Inferior parietal cortex (tissue), 1 donor: ENCODE measurements around the gene KCNT1.

Experiments used
- DNase-seq: peaks from one replicate; pipeline ENCODE4 v3.0.0-alpha.2; 2016; ENCODE audit errors: extremely low spot score

KCNT1 gene

DNA sequence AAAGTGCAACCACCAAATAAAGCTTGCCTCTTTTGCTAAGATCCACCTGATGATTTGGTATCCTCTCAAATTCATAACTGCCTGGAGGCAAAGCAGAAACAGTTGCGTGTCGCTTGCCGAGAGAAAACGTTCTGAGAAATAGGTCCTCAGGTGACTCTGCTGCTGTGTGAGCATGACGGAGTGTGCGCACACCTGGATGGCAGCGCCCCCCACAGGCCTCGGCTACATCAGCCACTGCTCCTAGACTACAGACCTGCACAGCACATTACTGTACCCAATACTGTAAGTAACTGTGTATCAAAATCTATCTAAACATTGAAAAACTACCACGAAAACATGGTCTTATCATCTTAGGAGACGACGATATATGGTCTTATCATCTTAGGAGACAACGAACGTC is 117.9 kb downstream of the KCNT1 start:
- no peak for DNase-seq

DNA sequence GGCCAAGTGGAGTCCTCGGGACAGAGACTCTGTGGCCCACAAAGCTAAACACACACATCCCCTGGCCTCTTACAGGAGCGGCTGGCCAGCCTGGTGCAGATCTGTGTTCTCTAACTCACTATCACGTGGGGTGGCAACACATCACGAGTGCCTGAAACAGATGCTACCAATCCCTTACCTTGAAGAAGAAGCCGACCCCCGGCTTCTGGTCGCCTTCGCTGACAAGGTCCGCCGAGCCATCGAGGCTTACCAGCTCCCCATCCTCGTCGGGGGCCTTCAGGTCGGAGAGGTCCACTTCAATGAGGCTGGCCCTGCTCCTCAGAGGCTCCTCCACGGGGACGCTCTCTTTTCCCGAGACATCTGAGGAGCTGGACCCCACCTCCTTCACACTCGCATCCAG is 118.7 kb downstream of the KCNT1 start:
- DNase-seq, result no peak

DNA sequence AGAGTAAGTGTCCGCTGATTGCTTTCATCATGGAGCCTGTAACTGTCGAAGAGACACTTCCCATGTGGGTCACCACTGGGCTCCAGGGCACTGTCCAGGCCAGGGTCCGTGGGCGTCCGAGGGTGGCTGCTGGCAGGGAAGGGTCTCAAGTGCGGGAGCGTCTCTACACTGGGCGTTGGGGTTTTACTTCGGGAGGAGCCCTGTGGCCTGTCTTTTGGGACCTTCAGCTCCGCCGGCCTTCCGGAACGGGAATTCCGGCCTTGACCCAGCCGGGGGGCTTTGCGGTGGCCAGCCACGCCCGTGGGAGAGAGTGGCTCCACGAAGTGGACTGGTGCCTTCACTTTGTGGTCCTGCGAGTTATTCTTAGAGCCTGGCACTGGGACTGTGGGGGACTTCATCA is 119.1 kb downstream of the KCNT1 start:
- DNase-seq, result no peak

DNA sequence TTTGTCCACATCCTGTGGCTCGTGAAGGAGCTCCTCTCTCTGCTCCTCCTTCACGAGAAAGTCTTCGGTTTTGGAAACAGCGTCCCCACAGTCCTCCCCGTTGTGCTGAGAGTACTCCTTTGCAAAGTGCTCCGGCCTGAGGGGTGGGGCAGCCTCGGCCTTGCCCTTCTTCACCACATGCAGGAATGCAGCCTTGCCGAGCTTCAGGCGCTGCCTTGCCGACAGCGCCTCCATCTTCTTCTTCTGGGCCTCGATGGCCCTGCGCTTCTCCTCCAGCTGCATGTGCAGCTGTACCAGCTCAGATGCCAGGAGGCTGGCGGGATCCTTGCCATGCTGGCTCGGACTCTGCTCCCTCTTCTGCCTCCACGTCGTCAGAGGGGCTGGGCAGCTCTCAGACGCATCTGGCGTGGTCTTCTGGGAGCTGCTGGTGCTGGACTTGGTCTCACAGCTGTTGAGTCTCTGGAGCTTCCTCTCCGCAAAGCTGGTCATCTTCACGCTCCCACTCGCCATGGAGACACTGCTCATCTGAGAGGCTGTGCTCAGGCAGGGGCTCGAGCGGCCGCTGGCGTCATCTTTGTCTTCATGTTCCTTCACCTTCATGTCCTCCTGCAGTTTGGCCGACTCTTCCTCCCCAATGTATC is 119.9 kb downstream of the KCNT1 start:
- DNase-seq, result no peak

DNA sequence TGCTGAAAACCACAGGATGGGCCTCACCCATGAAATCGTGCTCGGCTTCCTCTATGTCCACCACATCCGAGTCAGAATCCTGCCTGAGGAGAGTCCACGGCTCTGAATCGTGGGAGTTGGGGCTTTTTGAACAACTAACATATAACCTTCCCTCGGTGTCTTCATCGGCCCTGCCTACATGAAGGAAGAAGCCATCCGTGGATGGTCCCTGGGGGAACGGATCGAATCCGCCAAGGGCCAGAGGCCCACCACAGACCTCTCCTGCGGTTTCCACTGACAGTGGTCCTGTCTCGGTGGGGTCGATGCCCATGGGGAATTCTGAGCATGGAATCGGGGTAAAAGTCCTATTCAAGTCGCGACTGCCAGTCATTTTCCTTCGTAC is 120.4 kb downstream of the KCNT1 start:
- DNase-seq, result no peak

DNA sequence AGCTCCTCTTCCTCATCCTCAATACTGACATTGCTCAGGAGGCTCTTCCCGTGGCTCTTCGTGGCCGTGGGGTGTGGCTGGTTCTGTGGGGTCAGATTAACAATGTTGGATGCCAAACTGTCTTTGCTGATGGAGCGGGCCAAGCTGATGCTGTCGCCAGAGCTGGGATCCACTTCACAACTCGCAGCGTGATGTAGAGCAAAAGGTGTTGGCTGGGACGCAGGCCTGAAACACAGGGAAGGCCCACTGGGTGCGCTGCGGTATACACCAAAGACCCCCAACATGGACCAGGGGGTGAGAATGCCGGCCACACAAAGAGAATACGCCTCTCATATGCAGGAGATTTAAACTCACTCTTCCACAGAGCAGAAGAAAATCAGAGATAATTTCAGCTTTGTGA is 121.1 kb downstream of the KCNT1 start:
- no peak for DNase-seq

DNA sequence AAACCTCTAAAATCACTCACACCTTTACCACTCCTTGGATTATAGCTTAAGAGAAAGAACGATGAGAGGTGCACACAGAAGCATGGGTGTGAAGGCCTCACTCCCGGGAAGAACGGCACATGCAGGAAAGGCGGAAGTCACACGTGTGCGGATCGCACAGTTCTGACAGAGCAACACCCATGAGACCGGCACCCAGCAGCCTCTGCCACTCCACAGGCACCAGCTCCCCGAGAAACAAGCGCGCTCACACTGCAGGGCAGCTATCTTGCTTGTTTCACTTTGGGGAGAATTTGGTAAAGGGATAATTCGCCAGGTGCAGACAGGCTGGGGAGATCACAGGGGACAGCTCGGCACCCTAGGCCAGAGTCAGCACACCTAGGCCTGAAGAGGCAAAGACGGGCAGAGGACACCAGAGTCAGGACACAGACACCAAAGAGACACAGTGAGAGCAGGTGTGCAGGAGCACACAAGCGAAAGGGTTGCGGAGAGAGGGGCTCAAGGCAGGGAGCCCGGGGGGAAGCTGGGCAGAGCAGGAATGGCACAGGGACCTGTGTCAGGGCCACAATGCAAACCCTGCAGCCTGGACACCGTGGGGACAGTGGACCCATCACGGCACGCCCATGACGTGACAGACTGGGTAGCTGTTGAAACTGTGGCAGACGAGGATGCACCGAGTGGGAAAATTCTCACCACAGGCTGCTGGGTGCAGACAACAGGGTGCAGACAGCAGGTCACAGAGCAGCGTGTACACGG is 123.6 kb downstream of the KCNT1 start:
- DNase-seq, result no peak

DNA sequence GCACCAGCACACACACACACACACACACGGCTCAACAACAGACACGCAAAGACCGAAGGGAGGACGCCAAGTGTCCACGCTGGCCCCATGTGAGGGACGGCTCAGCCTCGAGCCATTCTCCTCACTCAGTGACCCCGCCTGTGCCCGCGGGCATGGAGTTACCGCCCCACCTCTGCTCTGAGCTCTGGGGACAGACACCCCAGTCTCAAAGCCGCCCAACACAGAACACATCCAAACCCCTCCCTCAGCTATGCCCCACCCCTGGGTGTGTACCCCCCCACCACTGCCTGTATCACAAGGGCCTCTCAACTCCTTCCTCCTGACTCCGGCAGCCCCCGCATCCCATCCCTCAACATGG is 124.2 kb downstream of the KCNT1 start:
- no peak for DNase-seq

DNA sequence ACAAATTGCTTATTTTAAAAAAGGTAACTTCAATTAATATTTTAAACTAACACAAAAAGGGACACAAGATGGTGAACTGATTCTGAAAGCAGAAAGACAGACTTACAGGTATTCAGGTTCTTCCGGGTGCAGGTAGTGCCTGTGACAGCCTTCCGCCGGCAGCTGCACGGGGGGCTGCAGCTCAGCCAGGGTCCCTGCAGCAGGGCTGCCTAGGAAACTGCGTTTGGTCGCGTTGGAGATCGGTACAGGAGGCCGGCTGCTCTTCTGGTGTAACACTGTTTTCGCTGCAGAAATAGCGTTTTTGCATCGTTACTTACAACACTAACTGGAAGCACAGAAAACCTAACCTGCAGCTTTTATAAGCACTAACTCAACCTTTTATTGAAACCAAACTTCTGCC is 125.3 kb downstream of the KCNT1 start:
- DNase-seq, result no peak

DNA sequence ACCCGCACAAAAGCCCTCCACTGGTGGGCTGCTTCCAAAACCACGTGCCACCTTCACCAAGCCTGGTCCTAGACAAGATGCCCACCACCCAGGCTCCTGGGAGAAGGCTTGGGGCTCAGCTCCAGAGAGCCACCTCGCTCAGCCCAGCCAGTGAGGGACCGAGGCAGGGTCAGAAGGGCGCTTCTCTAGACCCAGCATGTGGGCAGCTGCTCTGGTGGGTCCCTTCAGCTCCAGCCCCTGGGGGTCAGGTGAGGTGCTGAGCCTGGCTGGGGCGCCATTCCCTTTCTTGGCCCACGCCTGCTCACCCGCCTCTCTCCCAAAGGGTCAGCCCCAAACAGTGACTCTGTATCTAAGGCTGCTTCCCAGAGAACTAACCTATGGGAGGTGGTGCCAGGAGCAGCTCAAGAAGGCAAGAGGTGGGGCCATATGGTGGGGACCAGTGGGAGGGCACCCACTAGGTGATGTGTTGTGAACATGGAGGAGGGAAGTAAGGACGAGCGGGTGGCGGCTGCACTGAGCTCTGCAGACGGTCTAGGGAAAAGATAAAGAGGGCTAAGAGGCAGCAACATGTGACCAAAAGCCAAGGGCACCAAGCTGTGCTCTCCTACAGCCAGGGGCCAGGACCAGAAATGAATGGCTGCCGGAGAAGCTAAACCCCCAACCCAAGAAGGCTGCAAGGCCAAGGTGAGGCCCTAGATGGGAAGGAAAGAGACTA is 126.0 kb downstream of the KCNT1 start:
- DNase-seq, result no peak

DNA sequence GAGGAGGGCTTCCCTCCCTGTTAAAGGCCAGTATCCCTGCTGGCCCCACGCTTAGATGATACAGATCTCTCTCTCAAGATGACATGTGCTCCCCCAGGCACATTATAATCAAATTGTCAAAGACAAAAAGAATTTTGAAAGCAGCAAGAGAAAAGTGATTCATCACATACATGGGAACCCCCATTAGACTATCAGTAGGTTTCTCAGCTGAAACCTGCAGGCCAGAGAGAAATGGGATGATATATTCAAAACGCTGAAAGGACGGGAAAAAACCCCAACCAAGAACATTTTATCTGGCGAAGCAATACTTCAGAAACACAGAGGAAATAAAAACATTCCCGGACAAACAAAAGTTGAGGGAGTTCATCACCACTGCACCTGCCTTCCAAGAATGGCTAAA is 126.7 kb downstream of the KCNT1 start:
- DNase-seq, result no peak

DNA sequence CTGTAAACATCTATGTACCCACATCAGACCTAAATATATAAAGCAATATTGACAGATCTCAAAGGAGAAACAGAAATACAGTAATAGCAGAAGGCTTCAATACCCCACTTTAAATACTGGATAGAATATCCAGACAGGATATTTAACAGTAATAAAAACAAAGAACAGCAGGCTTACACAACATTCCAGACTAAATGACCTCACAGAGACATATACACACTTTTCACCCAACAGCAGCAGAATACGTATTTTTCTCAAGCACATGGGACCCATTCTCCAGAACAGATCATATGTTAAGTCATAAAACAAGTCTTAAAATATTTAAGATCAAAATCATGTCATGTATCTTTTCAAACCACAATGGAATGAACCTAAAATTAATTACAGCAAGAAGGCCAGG is 128.5 kb downstream of the KCNT1 start:
- DNase-seq, result no peak

DNA sequence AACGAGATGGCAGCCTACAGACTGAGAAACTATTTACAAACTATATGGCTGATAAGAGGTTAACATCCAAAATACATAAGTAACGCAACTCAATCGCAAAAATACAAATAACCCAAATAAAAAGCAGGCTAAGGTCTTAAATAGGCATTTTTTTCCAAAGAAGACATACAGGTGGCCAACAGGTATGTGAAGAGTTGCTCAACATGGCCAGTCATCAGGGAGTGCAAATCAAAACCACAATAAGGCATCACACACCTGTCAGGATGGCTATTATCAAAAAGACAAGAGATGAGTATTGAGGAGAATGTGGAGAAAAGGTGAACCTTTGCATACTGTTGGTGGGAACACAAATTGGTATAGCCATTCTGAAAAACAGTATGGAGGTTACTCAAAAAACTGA is 131.9 kb downstream of the KCNT1 start:
- no peak for DNase-seq

DNA sequence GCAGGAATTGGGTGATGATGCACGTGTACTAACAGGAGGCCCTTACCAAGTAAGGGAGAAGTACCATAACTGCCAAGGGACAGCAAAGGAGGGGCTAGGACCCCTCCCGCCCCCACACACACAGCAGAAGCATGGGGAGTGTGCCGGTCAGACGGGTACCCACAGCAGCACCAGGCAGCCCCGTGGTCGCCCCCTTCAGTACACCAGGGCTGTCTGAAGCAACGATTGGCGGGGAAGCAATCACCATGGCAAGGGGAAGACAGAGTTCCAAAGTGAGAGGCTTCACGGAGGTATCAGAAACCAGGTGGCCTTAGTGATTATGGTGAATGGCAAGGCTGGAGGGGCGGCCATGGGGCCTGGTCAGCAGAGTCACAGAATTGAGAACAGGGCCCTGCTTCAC is 133.1 kb downstream of the KCNT1 start:
- DNase-seq, result no peak

DNA sequence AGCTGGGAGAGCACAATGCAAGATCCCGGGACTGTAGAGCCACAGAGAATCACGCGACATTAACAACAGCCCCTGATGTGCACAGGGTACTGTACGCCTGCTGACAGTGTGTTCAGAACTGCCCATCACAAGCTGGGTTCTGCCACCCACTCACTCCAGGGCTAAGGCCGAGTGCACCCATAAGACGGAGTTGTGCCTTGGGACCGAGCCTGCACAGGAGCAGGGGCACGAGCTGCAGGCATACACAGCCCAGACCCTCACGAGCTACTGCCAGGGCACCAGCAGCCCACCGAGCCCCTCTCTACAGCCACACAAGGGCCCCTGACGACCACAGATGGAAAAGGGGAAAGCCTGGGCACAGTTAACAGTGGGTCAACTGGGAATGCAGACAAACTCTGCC is 137.5 kb downstream of the KCNT1 start:
- DNase-seq, result no peak

DNA sequence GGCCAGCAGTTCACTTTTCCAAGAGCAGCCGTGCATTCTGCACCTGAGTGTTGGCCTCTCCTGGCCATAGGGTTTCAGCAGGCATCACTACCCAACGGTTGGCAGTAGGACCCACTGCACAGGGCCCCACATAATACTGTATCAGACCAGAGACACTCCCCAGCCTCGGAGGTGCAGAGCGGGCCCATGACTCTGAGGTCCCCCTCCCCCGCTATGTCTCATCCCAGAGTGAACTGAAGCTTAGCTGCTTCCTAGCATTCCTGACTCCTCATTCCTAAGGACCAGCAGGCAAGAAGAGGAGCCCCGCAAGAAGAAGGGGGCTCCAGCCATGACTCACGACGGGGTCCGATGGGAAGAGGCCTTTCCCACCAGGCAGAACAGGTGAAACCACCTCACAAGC is 138.1 kb downstream of the KCNT1 start:
- DNase-seq, result no peak

DNA sequence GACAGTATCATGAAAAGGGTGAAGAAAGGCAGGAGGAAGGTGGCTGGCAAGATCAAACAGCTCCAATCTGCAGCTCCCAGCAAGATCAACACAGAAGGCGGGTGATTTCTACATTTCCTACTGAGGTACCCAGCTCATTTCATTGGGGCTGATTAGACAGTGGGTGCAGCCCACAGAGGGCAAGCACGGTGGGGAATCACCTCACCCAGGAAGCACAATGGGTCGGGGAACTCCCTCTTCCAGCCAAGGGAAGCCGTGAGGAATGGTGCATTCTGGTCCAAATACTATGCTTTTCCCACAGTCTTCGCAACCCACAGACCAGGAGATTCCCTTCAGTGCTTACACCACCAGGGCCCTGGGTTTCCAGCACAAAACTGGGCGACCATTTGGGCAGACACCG is 138.6 kb downstream of the KCNT1 start:
- DNase-seq, result no peak
